ENCODE measurements around the gene LRRC3. TPM values are rescaled to one million over a fixed set of nuclear protein-coding genes. Genes with fewer than 3 reads are reported as not detected.

The LRRC3 gene
- total and polyA plus RNA-seq, 4 donors = 0.63 to 5.3 (median 1.5) TPM

- ATAC-seq (ENCODE audit: low FRiP score) (no peak), DNase-seq (no peak)
- 86 to 89% methylated on average over 10 of the region's 10 CpGs for WGBS, 2 donors
- Histone ChIP-seq H3K9me3 (ENCODE audit: control insufficient read depth, low read length) (no peaks in the 10 kb centered on the region), H3K36me3 (ENCODE audit: control insufficient read depth in 1 of 2, insufficient read depth in 2 of 2, low read length in 1 of 2) (no peaks in the 10 kb centered on the region), H3K27me3 (ENCODE audit: control insufficient read depth in 1 of 2, insufficient read depth in 2 of 2, low read length in 1 of 2) (no peaks in the 10 kb centered on the region), H3K4me1 (ENCODE audit: control insufficient read depth in 1 of 2, insufficient read depth in 2 of 2, low read length in 2 of 2) (no peaks in the 10 kb centered on the region), H3K4me3 (ENCODE audit: low read length in 2 of 2) (no peak overlapping the region), H3K27ac (ENCODE audit: low read depth in 1 of 2, low read length in 2 of 2) (no peak overlapping the region)
- intact Hi-C loops (cut with DNase I) = no loop called here
Observed at GRCh38 chr21:44441041-44441400, 14.3 kb upstream of the LRRC3 start.

DNA sequence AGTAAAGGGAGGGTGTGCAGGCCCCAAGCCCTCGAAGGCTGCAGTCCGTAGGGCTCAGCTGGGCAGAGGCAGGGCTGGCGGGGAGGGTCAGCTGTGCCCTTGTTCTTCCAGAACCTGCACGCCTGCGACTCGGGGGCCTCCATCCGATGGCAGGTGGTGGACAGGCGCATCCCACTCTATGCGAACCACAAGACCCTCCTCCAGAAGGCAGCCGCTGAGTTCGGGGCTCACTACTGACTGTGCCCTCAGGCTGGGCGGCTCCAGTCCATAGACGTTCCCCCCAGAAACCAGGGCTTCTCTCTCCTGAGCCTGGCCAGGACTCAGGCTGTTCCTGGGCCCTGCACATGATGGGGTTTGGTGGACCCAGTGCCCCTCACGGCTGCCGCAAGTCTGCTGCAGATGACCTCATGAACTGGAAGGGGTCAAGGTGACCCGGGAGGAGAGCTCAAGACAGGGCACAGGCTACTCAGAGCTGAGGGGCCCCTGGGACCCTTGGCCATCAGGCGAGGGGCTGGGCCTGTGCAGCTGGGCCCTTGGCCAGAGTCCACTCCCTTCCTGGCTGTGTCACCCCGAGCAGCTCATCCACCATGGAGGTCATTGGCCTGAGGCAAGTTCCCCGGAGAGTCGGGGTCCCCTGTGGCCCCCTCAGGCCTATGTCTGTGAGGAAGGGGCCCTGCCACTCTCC is 13.6 kb upstream of the LRRC3 start:
- intact Hi-C loops (cut with DNase I) = no loop called here
- WGBS, 2 donors = 93 to 95% methylated on average over 20 of the region's 20 CpGs
- no peaks in the 10 kb centered on the region for H3K9me3 ChIP-seq (ENCODE audit: control insufficient read depth, low read length)
- H3K27ac ChIP-seq (ENCODE audit: low read depth in 1 of 2, low read length in 2 of 2) = no peak overlapping the region
- no peaks in the 10 kb centered on the region for H3K27me3 ChIP-seq (ENCODE audit: control insufficient read depth in 1 of 2, insufficient read depth in 2 of 2, low read length in 1 of 2)
- DNase-seq (peak; percentile 38 to 63), ATAC-seq (ENCODE audit: low FRiP score) (no peak)
- H3K36me3 ChIP-seq (ENCODE audit: control insufficient read depth in 1 of 2, insufficient read depth in 2 of 2, low read length in 1 of 2) = no peaks in the 10 kb centered on the region
- no peaks in the 10 kb centered on the region for H3K4me1 ChIP-seq (ENCODE audit: control insufficient read depth in 1 of 2, insufficient read depth in 2 of 2, low read length in 2 of 2)
- H3K4me3 ChIP-seq (ENCODE audit: low read length in 2 of 2) = no peak overlapping the region

- Histone ChIP-seq H3K4me1 (ENCODE audit: control insufficient read depth in 1 of 2, insufficient read depth in 2 of 2, low read length in 2 of 2) (no peaks in the 10 kb centered on the region), H3K27ac (ENCODE audit: low read depth in 1 of 2, low read length in 2 of 2) (no peak overlapping the region), H3K4me3 (ENCODE audit: low read length in 2 of 2) (no peak overlapping the region), H3K9me3 (ENCODE audit: control insufficient read depth, low read length) (no peaks in the 10 kb centered on the region), H3K36me3 (ENCODE audit: control insufficient read depth in 1 of 2, insufficient read depth in 2 of 2, low read length in 1 of 2) (no peaks in the 10 kb centered on the region), H3K27me3 (ENCODE audit: control insufficient read depth in 1 of 2, insufficient read depth in 2 of 2, low read length in 1 of 2) (no peaks in the 10 kb centered on the region)
- intact Hi-C loops (cut with DNase I) = no loop called here
- DNase-seq (peak; percentile 44 to 61), ATAC-seq (ENCODE audit: low FRiP score) (no peak)
- 80 to 85% methylated on average over 19 of the region's 19 CpGs for WGBS, 2 donors
Observed at GRCh38 chr21:44442266-44443125, 12.8 kb upstream of the LRRC3 start.

GRCh38 chr21:44443291-44443890 is 11.9 kb upstream of the LRRC3 start:
- Histone ChIP-seq H3K27me3 (ENCODE audit: control insufficient read depth in 1 of 2, insufficient read depth in 2 of 2, low read length in 1 of 2) (no peaks in the 10 kb centered on the region), H3K4me1 (ENCODE audit: control insufficient read depth in 1 of 2, insufficient read depth in 2 of 2, low read length in 2 of 2) (no peaks in the 10 kb centered on the region), H3K27ac (ENCODE audit: low read depth in 1 of 2, low read length in 2 of 2) (no peak overlapping the region), H3K4me3 (ENCODE audit: low read length in 2 of 2) (no peak overlapping the region), H3K36me3 (ENCODE audit: control insufficient read depth in 1 of 2, insufficient read depth in 2 of 2, low read length in 1 of 2) (no peaks in the 10 kb centered on the region), H3K9me3 (ENCODE audit: control insufficient read depth, low read length) (no peaks in the 10 kb centered on the region)
- no peak for ATAC-seq (ENCODE audit: low FRiP score)
- intact Hi-C loops (cut with DNase I) = no loop called here
- WGBS, 2 donors = 76 to 85% methylated on average over 17 of the region's 17 CpGs
- peak; percentile 25 to 52 for DNase-seq

DNA sequence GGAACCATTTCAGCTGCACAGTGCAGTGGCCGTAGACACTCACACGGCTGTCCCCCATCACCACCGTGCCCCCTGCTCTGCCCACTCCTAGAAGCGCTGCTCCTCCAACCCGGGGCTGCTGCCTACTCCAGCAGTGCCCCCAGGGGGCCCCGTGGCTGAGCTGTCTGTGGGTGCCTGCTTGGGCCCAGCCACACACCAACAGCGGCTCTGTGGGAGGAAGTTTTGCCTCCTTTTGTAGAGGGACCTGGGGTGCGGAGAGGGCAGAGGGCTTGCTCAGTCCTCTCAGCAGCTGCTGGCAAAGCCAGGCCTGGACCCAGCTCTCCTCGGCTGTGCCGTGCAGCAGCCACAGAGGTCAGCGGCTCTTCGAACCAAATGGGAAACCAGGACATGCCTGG is 11.4 kb upstream of the LRRC3 start:
- no peaks in the 10 kb centered on the region for H3K4me1 ChIP-seq (ENCODE audit: control insufficient read depth in 1 of 2, insufficient read depth in 2 of 2, low read length in 2 of 2)
- H3K4me3 ChIP-seq (ENCODE audit: low read length in 2 of 2) = no peak overlapping the region
- no peak overlapping the region for H3K27ac ChIP-seq (ENCODE audit: low read depth in 1 of 2, low read length in 2 of 2)
- no peaks in the 10 kb centered on the region for H3K36me3 ChIP-seq (ENCODE audit: control insufficient read depth in 1 of 2, insufficient read depth in 2 of 2, low read length in 1 of 2)
- H3K27me3 ChIP-seq (ENCODE audit: control insufficient read depth in 1 of 2, insufficient read depth in 2 of 2, low read length in 1 of 2) = no peaks in the 10 kb centered on the region
- intact Hi-C loops (cut with DNase I) = no loop called here
- no peaks in the 10 kb centered on the region for H3K9me3 ChIP-seq (ENCODE audit: control insufficient read depth, low read length)
- 83 to 85% methylated on average over 12 of the region's 12 CpGs for WGBS, 2 donors
- ATAC-seq (ENCODE audit: low FRiP score) = no peak
- peak; percentile 37 to 55 for DNase-seq

- Histone ChIP-seq H3K27me3 (ENCODE audit: control insufficient read depth in 1 of 2, insufficient read depth in 2 of 2, low read length in 1 of 2) (no peaks in the 10 kb centered on the region), H3K36me3 (ENCODE audit: control insufficient read depth in 1 of 2, insufficient read depth in 2 of 2, low read length in 1 of 2) (no peaks in the 10 kb centered on the region), H3K4me1 (ENCODE audit: control insufficient read depth in 1 of 2, insufficient read depth in 2 of 2, low read length in 2 of 2) (no peaks in the 10 kb centered on the region), H3K9me3 (ENCODE audit: control insufficient read depth, low read length) (no peaks in the 10 kb centered on the region), H3K4me3 (ENCODE audit: low read length in 2 of 2) (no peak overlapping the region), H3K27ac (ENCODE audit: low read depth in 1 of 2, low read length in 2 of 2) (no peak overlapping the region)
- DNase-seq = peak in 1 of 2 donors; percentile 49
- ATAC-seq (ENCODE audit: low FRiP score) = no peak
- 82 to 84% methylated on average over 21 of the region's 21 CpGs for WGBS, 2 donors
- intact Hi-C loops (cut with DNase I) = no loop called here
Observed at GRCh38 chr21:44444286-44444931, 10.9 kb upstream of the LRRC3 start.

DNA sequence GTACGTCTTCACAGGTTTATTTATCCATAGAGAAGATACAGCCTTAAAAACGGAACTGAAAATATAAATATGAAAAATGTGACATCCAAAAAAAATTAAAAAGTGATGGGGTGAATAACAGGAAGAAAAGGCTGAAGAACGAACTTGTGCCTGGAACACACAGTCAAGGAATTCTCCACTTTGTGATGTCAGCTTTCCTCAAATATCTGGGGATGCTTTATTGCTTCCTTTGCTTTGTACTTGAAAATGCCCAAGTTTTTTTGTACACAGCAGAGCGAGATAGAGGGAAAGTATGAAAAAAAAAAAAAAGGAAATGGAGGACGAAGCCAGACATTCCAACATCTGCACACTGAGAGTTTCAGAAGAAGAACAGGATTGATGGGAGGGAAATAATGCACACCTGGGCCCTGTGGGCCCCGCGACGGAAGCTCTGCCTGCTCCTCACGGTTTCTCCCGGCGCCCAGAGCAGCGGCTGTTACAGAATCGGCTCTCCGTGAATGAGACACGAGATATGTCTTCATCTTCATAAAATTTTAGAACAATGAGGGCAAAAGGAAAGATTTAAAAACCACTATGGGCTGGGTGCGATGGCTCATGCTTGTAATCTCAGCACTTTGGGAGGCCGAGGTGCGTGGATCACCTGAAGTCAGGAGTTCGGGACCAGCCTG is 10.0 kb upstream of the LRRC3 start:
- Histone ChIP-seq H3K4me3 (ENCODE audit: low read length in 2 of 2) (no peak overlapping the region), H3K27ac (ENCODE audit: low read depth in 1 of 2, low read length in 2 of 2) (no peak overlapping the region), H3K9me3 (ENCODE audit: control insufficient read depth, low read length) (no peaks in the 10 kb centered on the region), H3K36me3 (ENCODE audit: control insufficient read depth in 1 of 2, insufficient read depth in 2 of 2, low read length in 1 of 2) (no peaks in the 10 kb centered on the region), H3K4me1 (ENCODE audit: control insufficient read depth in 1 of 2, insufficient read depth in 2 of 2, low read length in 2 of 2) (no peaks in the 10 kb centered on the region), H3K27me3 (ENCODE audit: control insufficient read depth in 1 of 2, insufficient read depth in 2 of 2, low read length in 1 of 2) (no peaks in the 10 kb centered on the region)
- no peak for ATAC-seq (ENCODE audit: low FRiP score)
- intact Hi-C loops (cut with DNase I) = no loop called here
- peak in 1 of 2 donors; percentile 38 for DNase-seq
- 68 to 73% methylated on average over 19 of the region's 19 CpGs for WGBS, 2 donors

DNA sequence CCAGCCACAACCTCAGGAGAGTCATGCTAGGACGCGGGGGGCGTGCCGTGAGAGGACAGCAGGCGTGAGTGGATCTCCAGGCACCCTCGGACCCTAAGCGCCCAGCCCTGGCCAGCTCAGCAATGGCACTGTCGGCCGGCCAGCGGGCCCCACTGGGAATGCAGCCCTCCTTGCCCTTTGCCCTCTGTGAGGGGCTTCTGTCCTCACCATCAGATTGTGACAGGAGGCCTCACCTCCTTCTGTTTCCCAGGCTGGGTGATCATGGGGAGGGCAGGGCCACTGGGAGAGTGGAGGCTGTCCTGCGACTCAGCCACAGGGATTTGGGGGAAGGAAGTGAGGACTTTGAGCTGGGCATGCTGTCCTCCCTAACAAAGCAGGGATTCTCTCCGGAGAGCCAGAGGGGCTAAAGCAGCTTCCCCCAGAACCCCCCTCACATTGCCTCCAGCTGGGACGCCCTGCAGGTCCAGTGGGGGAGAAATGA is 6.6 kb upstream of the LRRC3 start:
- ATAC-seq (ENCODE audit: low FRiP score) (no peak), DNase-seq (peak in 1 of 2 donors; percentile 59)
- Histone ChIP-seq H3K27ac (ENCODE audit: low read depth in 1 of 2, low read length in 2 of 2) (no peak overlapping the region), H3K9me3 (ENCODE audit: control insufficient read depth, low read length) (no peaks in the 10 kb centered on the region), H3K27me3 (ENCODE audit: control insufficient read depth in 1 of 2, insufficient read depth in 2 of 2, low read length in 1 of 2) (no peaks in the 10 kb centered on the region), H3K36me3 (ENCODE audit: control insufficient read depth in 1 of 2, insufficient read depth in 2 of 2, low read length in 1 of 2) (no peaks in the 10 kb centered on the region), H3K4me1 (ENCODE audit: control insufficient read depth in 1 of 2, insufficient read depth in 2 of 2, low read length in 2 of 2) (no peaks in the 10 kb centered on the region), H3K4me3 (ENCODE audit: low read length in 2 of 2) (no peak overlapping the region)
- WGBS, 2 donors = 65% methylated on average over 13 of the region's 13 CpGs
- intact Hi-C loops (cut with DNase I) = no loop called here

Measured in aorta (tissue), 5 donors.